AG09319 (cell line): ENCODE results near the gene ATG5.

Source experiments
- DNase-seq: peaks from one replicate; pipeline ENCODE4 v3.0.0-alpha.2; 2010; ENCODE audit warnings: low read depth; ENCODE audit errors: extremely low read depth
- TF ChIP-seq, protein P1 (sequence below): IDR thresholded peaks from 2 replicates; pipeline ENCODE4 v1.5.1; 2011; ENCODE audit warnings: low read depth, mild to moderate bottlenecking, inconsistent platforms, low read length, moderate library complexity

The ATG5 gene

DNA sequence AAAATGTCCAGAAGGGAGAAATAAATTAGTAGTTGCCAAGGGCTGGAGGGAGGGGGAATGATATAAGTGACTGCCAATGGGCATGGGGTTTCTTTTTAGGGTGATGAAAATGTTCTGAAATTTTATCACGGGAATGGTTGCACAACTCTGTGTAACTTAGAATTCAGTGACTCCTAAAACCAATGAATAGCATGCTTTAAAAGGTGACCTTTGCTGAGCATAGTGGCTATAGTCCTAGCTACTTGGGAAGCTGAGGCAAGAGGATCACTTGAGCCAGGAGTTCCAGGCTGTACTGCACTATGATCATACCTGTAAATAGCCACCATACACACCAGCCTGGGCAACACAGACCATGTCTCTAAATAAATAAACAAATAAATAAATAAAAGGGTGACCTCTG lies 109.0 kb downstream of the ATG5 start:
- DNase-seq: no peak
- TF ChIP-seq, protein P1, sequence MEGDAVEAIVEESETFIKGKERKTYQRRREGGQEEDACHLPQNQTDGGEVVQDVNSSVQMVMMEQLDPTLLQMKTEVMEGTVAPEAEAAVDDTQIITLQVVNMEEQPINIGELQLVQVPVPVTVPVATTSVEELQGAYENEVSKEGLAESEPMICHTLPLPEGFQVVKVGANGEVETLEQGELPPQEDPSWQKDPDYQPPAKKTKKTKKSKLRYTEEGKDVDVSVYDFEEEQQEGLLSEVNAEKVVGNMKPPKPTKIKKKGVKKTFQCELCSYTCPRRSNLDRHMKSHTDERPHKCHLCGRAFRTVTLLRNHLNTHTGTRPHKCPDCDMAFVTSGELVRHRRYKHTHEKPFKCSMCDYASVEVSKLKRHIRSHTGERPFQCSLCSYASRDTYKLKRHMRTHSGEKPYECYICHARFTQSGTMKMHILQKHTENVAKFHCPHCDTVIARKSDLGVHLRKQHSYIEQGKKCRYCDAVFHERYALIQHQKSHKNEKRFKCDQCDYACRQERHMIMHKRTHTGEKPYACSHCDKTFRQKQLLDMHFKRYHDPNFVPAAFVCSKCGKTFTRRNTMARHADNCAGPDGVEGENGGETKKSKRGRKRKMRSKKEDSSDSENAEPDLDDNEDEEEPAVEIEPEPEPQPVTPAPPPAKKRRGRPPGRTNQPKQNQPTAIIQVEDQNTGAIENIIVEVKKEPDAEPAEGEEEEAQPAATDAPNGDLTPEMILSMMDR: no peak

DNA sequence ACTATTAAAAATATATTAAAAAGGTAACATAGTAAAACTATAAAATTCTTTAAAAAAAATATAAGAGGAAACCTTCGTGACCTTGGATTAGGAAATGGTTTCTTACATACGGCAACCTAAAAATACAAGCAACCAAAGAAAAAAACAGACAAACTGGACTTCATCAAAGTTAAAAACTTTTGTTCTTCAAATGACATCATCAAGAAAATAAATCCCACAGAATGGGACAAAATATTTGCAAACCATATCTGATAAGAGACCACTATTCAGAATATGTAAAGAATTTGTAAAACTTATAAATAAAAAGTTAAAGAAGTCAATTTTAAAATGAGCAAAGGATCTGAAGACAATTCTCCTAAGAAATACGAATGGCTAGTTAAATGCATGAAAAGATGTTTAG lies 110.0 kb downstream of the ATG5 start:
- TF ChIP-seq, protein P1: no peak
- DNase-seq: no peak

DNA sequence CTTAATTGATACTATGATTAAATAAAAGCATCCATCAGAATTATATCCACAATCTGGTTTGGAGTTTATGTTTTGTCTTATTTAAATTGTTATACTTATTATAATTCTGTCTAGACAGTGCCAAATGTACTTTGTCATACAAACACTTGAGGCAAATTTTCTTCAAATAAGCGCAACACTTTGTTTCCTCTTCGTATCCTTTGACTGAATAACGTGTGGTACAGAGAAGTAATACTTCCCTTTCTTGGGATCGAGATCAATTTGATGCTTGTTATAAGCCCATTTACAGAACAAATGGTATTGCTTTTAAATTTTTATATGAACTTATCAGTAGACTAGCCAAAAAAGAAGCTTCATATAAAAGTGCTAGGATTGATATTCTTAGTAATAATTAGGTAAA lies 111.0 kb downstream of the ATG5 start:
- TF ChIP-seq, protein P1: no peak
- no peak for DNase-seq

DNA sequence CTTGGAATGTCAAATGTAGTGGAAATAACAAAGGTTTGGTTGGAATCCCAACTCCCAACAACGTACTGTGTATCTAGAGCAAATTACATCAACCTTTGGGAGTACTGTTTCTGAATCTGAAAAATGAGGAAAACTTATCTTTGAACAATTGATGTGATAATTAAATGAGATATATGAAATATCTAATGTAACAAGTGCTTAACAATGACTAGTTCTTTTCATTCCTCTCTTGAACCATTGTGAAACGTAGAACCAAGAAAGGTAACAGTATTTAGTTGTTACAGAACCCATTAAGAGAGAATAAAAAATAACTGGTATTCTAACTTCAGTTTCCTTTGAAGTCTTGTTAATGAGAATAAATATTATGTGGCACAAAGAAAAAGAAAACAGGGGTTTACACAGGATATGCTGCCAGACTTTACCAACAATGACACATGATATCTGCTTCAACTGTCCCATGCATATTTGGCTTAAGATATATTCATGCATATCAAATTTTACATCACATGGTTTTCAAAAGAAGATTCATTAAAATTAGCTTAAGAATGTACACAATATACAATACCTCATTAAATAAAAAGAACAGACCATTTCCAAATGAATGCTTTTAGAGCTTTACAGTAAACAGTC lies 111.8 kb downstream of the ATG5 start:
- DNase-seq: no peak
- TF ChIP-seq, protein P1: no peak

DNA sequence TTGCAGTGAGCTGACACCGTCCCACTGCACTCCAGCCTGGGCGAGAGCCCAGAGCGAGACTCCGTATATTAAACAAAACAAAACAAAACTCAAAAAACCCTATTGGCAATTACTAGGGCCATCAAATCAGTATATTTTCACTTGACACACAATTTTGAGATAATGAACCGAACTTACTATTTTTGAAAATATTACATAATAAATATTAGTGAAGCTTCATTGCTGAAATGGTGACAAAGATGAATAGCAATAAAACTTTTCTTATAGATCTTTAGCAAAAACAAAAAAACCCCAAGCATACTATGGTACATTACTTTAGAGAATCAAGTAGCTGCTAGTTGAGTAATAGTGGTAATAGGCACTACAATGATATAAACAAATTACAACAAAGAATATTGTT lies 113.0 kb downstream of the ATG5 start:
- no peak for DNase-seq
- TF ChIP-seq, protein P1: no peak

DNA sequence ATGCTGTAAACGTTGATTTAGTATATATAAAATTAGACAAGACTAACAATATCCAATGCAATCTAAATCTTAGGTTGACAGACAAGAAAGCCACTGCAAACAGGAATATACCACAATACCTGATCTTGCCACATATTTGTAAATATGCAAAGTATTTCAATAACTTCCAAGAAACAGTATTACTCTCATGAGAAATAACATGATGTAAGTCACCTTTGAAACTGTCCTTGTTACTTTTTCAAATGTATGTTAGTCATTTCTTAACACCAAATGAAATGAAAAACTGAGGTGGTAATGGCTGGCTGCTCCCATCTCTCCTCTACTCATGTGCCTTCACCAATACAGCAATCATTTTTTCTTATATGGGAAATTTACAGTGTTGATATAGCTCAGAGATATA lies 118.7 kb downstream of the ATG5 start:
- TF ChIP-seq, protein P1: no peak
- DNase-seq: no peak

DNA sequence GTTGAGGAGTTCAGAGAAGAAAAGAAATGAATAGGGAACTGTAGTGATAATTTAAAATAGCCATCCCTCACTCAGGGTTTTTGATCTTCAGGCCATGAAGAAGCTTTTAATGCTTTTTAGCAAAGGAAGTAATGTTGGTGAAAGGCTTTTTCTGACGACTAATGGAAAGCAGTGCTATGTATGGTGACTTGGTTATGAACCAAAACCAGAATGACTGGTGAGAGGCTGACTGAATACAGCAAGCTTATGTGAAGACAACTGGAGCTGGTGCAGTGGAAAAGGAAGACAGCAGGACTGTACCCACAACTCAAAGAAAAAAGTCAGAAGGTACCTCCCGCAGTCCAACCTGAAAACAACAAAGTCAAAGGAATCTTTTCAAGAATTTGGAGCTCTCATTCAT lies 120.6 kb downstream of the ATG5 start:
- TF ChIP-seq, protein P1: no peak
- DNase-seq: no peak
